HG03095 (cell line): ENCODE results near the gene ZNF800.
A peak's percentile ranks its signal among the peaks of the same experiment; 100 is the strongest.
"Not testable (repeated sequence)": the region's sequence is repeated elsewhere in the genome, so short reads cannot be mapped to it uniquely, and the experiment has no call there.

Experiments used
- ATAC-seq: cut with Tn5 transposase; IDR thresholded peaks from one replicate; pipeline ENCODE4 v1.9.1; 2021; ENCODE audit warnings: moderate library complexity; ENCODE audit not compliant: unreplicated experiment

The ZNF800 gene, protein sequence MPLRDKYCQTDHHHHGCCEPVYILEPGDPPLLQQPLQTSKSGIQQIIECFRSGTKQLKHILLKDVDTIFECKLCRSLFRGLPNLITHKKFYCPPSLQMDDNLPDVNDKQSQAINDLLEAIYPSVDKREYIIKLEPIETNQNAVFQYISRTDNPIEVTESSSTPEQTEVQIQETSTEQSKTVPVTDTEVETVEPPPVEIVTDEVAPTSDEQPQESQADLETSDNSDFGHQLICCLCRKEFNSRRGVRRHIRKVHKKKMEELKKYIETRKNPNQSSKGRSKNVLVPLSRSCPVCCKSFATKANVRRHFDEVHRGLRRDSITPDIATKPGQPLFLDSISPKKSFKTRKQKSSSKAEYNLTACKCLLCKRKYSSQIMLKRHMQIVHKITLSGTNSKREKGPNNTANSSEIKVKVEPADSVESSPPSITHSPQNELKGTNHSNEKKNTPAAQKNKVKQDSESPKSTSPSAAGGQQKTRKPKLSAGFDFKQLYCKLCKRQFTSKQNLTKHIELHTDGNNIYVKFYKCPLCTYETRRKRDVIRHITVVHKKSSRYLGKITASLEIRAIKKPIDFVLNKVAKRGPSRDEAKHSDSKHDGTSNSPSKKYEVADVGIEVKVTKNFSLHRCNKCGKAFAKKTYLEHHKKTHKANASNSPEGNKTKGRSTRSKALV

DNA sequence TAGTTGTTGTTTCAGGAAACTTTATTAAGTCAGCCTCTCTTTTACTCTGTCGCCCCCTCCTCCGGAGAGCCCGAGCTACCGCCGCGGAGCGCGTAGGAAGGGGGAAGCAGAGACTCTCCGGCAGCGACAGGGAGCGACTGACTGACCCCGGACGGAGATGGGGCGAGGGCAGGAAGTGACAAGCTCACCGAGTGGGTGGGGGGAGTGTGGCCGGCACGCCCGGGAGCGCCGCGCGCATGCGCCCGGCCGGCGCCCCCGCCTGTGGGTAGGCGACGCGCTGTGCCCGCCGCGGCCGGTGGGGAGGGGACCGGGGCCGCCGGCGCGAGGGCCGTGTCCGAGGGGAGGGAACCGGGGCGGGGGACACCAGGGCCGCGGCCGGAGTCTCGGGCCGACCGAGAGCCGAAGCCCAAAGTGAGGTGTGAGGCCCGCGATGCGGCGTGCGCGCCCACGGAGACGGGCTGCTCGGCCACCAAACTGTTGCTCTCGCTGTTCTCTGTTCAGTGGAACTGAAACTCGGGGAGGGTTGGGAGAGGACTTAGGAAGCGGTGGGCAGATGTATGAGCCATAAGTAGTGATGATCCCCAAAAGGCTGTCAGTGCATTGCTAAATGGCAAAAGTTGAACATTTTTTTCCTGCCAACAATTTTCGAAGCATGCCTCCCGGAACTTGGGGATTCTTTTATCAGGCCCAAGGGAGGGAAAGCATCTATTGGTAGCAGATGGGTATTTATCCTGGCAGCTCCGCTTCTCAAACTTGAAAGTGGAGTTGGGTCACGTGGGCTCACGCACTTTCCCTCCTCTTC is at the start of gene ZNF800:
Gene ZNF800 (minus strand): TSS at position 143 of the 802 bp plus-strand sequence. CDS start 1,151 bp downstream, outside the sequence.
- ATAC-seq, result peak; percentile 85

DNA sequence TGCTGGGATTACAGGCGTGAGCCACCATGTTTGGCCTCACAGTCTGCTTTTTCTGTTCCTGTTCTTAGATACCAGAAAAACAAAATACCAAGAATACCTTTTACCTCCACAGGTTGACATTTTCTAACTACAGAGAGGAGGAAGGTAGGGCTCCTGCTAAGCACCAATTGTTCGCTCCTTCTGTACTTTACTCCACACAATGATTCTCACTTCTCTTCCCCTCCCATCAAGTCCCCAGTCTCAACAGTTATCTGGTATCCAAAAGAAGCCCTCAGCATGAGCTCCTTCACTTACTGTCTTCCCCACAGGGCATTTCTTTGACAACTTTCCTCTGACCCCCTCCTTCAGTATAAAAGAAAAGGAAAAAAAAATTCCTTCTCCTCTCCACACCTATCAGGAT is 47.7 kb upstream of the ZNF800 start:
- ATAC-seq, result no peak

DNA sequence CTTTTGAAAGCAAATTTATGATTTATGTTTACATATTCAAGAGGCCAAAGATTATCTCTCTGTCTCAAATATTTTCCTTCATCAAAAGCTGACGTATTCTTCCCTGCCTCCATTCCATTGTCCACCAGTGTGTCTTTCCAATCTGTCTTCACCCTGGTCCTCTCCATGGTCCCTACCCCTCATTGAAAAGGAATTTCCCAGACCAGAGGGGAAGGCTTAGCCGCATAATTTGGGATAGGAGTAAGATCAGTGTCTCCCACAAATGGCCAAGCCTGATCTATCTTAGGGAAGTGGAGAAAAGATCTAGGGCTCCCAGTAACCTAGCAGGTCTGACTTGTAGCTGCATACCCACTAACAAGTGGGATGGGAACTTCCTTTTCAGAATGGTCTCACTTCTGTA is 46.3 kb upstream of the ZNF800 start:
- ATAC-seq, result no peak

DNA sequence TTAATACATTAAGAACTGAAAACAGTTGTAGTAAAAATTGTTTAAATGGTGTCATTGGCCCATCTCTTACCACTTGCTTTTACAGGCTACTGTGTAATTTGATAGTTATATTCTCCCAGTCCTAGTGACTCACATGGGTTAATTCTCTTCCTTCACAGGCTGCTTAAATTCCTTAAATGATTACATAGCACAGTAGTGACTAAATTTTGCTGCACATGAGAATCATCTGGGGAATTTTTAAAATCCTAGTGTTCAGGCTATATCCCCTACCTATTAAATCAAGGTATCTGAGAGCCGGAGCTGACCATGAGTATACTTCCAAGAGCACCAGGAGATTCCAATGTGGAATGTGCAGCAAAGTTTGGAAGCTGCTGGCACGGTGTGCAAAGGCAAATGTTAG is 45.3 kb upstream of the ZNF800 start:
- ATAC-seq, result no peak

DNA sequence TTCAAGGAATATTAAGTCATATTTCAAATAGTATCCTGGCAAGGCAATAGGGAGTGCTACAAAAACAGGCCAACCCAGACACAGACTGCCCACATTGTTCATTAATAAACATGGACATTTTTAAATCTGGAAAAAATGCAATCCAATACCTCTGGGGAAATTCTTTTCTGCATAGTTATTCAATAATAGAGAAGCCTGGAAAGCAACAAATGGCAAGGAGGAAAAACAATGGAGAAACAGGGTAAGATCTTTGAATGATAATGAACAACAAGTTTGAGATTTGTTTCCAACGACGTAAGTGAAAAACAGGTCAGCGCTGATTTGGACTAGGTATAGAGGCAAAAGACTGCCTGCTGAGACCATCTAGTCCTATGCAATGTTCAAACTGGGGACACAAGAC is 44.7 kb upstream of the ZNF800 start:
- no peak for ATAC-seq

DNA sequence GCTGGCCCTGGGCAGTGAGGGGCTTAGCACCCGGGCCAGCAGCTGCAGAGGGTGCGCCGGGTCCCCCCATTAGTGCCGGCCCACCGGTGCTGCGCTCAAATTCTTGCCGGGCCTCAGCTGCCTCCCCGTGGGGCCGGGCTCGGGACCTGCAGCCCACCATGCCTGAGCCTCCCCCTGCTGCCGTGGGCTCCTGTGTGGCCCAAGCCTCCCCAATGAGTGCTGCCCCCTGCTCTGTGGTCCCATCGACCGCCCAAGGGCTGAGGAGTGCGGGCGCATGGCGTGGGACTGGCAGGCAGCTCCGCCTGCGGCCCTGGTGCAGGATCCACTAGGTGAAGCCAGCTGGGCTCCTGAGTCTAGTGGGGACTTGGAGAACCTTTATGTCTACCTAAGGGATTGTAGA is 36.8 kb upstream of the ZNF800 start:
- ATAC-seq, result not testable (repeated sequence)

DNA sequence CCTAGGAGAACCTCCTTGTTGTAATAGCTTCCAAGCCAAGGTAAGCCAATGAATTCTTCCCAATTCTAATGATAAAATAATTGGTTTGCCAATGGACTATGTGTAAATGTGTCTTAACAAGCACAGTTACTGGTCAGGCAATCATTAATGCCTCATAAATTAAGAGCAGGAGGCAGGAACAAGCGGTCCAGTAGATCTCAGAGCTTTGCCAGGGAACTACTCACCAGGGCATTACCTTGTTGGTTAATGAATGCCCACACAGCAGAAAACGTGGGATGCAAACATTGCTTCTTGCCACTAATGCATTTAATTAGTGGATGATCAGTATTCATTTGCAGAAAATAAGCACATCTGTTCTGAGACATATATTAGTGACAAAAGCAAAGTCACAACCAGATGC is 26.7 kb upstream of the ZNF800 start:
- ATAC-seq, result no peak

DNA sequence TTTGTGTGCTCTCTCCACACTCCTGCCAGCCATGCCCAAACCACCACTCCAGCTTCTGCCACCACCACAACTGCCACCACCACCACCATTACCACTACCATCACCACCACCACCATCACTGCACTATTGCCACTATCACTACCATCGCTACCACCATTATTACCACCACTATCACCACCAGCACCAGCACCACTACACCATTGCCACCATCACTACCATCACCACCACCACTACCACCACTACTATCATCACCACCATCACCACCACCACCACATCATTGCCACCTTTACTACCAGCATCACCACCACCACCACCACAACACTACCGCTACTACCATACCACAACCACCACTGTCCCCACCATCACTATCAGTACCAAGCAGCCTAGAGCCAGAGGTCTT is 26.0 kb upstream of the ZNF800 start:
- no peak for ATAC-seq

DNA sequence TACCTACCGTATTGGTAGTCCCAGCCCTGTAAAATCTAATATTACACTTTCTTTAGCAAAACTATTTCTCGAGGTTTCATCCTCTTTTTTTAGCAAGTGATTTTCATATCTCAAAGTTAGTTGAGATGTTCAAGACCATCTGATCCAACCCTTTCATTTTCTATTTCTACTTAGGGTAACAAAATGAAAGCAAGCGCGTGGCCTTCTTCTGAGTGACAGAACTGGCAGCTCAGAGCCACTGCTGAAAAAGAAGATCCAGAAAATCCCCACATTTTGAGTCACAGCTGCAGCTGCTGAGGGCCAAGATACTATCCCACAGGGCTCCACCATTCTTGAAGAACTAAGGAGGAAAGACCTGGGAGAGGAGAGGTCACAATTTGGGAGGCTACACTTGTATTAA is 24.8 kb upstream of the ZNF800 start:
- peak; percentile 78 for ATAC-seq

DNA sequence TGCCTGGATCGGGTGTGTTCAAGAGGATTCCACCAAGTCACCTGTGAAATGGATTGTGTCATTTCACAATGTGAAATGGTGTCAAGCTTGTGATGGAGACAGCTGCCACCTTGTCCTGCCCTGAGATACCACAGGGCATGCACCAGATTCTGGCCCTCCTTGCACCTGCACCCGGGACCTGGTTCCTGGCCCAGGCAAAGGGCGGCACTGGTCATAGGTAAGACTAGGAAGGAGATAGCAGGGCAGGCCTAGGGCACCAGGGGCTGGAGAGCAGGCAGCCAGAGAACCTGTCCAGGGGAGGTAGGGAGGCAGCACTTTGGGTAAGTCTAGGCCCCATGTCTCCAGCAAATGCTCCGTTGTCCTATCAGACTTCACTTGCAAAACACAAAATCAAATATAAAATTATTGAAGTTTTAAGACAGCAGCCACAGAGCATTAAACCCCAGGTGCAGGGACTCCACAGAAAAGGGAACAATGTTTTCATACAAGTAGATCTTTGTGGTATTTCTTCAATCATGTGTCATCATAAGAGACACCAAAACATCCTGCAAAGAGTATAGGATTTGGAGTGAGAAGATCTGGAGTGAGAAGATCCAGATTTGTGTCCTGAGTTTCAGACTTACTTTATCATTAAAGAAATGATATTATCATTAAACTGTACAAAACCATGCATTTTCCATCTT is 22.7 kb upstream of the ZNF800 start:
- ATAC-seq, result no peak

DNA sequence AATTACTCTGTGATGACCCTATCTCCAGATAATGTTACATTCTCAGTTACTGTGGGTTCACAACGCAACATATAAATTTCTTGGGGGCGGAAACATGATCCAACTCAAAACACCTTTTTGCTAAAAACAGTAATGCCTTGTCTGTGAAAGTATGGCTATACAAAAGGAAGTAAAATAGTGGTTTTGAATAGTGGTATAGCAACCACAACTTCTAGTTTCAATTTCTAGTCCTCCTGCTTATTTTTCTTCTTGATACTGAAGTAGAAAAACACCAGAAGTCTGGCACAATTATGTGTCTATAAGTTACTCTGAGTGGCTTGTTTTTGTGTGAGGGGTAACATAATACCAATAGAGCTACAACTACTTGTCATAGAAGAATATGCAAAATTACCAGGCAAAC is 21.5 kb upstream of the ZNF800 start:
- ATAC-seq, result peak; percentile 37

DNA sequence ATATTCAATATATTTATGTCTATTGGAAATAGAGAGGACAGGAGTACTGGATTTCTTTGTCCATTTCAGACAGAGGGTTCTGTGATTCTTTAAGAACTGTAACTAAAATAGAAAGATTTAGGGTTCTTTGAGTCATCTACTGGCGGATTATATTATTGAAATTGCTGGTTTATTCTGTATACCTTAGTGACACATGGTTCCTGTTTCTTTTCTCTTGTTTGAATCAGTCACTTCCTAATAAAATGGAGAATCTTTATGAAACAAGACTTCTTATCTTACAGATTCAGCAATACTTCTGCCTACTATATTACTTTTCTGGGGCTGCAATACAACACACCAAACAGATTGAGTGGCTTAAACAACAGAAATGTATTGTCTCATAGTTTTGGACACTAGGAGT is 20.8 kb upstream of the ZNF800 start:
- no peak for ATAC-seq

DNA sequence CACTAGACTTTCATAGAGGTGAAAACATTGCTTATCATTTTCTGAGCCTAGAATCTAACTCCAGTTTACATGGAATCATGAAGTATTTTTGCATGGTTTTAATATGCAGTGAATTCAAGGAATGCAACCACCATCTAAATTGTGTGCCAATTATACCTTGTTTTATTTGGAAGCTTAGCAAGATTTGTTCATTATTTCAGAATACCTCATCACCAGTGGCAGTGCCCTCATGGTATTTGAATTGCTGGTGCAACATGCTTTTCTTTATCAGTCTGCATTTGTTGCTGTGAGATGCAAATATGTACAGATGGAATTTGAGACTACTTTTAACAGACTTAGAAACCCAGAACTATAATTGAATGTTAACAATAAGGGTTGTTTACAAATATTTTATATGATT is 18.7 kb upstream of the ZNF800 start:
- ATAC-seq, result no peak

DNA sequence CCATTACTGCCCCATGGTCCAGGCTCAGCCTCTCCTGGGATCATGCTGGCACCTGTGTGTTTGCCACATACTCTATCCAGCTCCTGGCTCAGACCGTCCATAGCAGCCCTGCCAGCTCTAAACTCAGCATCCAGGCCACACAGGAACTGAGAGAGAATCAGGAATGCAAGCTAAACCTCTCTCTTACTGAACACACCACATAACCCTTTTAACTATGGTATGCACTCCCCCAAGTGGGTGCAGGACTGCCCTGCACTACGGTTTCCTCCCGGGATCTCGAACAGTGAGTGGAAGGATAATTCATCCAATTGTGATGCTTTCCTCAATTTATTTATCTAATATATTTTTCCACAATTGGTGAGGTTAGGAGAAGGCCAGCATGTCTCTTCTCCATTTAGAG is 17.1 kb upstream of the ZNF800 start:
- ATAC-seq, result no peak

DNA sequence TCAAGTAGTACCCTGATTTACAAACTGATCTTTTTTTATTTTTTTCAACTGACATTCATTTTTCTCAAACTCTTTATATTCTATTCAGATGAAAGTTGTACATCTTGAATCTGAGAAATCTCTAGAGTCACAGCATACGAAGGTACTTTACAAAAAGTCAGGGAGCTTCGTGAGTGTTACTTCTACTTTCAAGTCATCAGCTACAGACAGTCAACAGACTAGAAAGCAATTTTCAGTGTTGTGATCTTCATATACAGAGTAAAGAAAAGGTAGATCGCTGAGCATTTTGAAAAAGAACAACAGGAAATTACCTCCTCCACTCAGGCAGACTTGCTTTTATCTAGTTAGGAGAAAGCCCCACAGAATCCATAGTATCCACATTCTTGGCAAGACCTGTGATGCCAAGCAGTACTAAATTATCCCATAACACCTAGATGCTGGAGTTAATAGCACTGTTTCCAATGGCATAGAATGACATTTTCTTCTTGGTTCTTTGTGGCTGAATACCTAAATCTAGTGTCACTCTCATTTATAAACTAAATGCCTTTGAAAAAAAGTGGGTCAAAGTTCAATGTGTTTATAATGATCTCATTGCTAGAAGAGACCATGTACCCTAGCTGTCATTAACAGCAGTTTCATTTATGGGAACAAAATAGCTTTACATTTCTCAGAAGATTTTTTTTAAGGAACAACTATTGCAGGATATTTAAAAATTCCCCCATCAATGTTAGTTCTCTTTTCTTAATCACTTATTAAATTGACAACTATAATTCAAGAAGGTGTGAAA is 12.0 kb upstream of the ZNF800 start:
- peak; percentile 79 for ATAC-seq

DNA sequence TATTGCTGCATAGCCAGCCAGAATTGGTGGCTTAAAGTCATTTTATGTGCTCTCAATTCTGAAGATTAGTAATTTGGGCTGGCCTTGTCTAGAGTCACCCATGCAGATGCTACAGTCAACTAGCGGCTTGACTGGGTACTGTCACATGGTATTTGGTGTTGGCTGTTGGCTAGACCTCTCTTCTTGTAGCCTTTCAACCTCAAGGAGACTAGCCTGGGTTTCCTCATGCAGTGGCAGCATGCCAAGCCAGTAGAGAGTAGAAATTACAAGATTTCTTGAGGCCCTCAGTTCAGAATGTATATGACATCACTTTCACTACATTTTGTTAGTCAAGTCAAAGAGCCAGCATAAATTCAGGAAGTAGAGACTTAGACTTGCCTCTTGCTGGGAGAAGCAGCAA is 3.7 kb upstream of the ZNF800 start:
- no peak for ATAC-seq

DNA sequence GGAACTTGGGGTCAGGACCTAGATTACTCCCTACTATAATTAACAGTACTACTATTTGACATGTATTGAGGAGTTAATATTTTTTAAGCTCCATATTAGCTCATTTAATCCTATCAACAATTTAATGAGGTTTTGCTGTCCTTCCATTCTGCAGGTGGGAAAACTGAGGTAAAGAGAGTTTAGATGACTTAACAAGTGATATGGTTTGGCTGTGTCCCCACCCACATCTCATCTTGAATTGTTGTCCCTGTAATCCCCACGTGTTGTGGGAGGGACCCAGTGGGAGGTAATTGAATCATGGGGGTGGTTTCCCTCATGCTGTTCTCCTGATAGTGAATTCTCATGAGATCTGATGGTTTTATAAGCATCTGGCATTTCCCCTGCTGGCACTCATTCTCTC is 2.6 kb upstream of the ZNF800 start:
- not testable (repeated sequence) for ATAC-seq

DNA sequence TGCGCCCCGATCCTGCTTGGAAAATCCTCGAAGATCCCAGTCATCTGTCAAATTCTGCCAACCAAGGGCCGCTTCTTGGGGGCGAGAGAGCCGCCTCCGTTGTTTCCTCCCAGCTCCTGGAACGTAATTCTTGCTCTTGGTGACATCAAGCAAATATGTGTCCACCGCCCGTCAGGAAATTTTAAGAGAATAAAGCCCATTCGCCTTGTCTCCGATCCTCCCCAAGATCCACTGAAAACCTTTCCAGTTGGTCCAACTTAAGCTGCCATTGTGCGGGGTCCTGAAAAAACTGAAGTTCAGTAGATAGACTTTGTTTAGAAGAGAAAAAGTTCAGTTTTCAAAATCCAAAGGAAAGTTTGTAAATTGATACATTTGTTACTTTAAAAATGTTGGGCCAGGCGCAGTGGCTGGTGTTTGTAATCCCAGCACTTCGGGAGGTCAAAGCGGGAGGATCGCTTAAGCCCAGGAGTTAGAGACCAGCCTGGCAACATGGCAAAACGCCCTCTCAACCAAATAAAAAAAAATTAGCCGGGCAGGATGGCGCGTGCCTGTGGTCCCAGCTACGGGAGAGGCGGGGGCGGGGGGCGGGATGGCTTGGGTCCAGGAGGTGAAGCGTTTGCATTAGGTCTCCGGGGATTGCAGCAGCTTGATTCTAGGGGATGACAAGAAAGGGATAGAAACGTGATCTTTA is 1.0 kb upstream of the ZNF800 start:
- no peak for ATAC-seq

DNA sequence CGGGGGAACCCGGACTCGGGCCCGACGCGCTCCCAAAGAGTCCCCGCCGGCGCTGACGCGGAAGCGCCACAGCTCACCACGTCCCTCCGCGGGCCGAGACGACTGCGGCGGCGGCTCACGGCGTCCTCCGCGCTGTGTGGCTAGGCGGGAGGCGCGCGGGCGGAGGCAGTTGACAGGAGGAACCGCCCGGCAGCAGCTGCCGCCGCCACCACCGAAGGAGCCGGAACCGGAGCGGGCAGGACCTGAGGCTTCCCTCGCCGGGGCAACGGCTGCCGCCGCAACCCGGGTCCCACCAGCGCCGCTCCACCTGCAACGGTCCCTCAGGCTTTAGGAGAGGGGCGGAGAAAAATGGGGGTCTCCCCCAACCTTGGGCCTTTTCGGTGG is 334 bp downstream of the ZNF800 start:
- peak; percentile 37 for ATAC-seq
